Measurements from ENCODE around the gene P3H2. TPM values are rescaled to one million over a fixed set of nuclear protein-coding genes. Genes with fewer than 3 reads are reported as not detected.

P3H2 gene
- total and polyA plus RNA-seq, 9 of the 15 experiments (the other 6 are each of a cell fraction or from before 2014, with no cell fraction given) = 0.04 to 0.26 (median 0.22) TPM; not detected in 6

GRCh38 chr3:190077395-190078045 lies 43.2 kb downstream of the P3H2 start:
- no peak overlapping the region for H3K27ac ChIP-seq (ENCODE audit: extremely low read depth, low read depth, low read length)
- no peaks in the 10 kb centered on the region for H3K9me1 ChIP-seq (ENCODE audit: control insufficient read depth, insufficient read depth, low read length)
- 10% methylated on average over 1 of the region's 1 CpG for whole genome bisulfite sequencing (ENCODE audit: insufficient coverage, low coverage, missing lambda C conversion rate)
- H3K9ac ChIP-seq (ENCODE audit: insufficient read depth in 1 of 2, low read depth in 2 of 2, low read length in 2 of 2) = no peak overlapping the region
- FAIRE-seq (no peak), DNase-seq (ENCODE audit: extremely low read depth in 1 of 4, low spot score in 3 of 4) (no peak), ATAC-seq (no peak)
- no peak overlapping the region for H3K4me3 ChIP-seq
- ChIA-PET CTCF (ENCODE audit: low intra/inter-chr PET ratio) (no interaction called here), POLR2A (interaction anchor here (0.6 to 1.0 kb wide), 2 partner anchors 9 to 53 kb away, joined by 3 read pairs; no protein-coding TSS in a partner anchor)
- no peaks in the 10 kb centered on the region for H4K20me1 ChIP-seq (replicated peaks; ENCODE audit: control insufficient read depth, insufficient read depth, low read length)
- no peak overlapping the region for H3K4me2 ChIP-seq (ENCODE audit: insufficient read depth, low read length)
- H2AFZ ChIP-seq (ENCODE audit: low read depth, low read length) = no peak overlapping the region
- no peaks in the 10 kb centered on the region for H3K79me2 ChIP-seq (ENCODE audit: control insufficient read depth, insufficient read depth, low read length)
- BruUV-seq (replicated peaks) = no TSS peak
- H3K9me3 ChIP-seq (replicated peaks; ENCODE audit: control insufficient read depth, insufficient read depth, low read depth, low read length) = no peaks in the 10 kb centered on the region
- no peaks in the 10 kb centered on the region for H3K36me3 ChIP-seq (ENCODE audit: control insufficient read depth, insufficient read depth, low read length)
- in situ Hi-C loops (cut with MboI) (no loop called here), intact Hi-C loops (cut with micrococcal nuclease) (no loop called here)
- H3K4me1 ChIP-seq (replicated peaks in 1 of 2; ENCODE audit: control insufficient read depth in 2 of 2, insufficient read depth in 2 of 2, low read length in 2 of 2) = no peaks in the 10 kb centered on the region
- no peaks in the 10 kb centered on the region for H3K27me3 ChIP-seq (ENCODE audit: control insufficient read depth in 2 of 2, insufficient read depth in 2 of 2, low read length in 2 of 2)
- no peak for TF ChIP-seq PHF8 (IDR thresholded peaks at IDR 0.05; ENCODE audit: borderline replicate concordance, low read length)
- TF ChIP-seq SRSF1 (IDR thresholded peaks at IDR 0.05; ENCODE audit: low read depth, low read length) = no peak
- no peak for TF ChIP-seq SETDB1 (IDR thresholded peaks at IDR 0.05; ENCODE audit: low read length)
- no peak for TF ChIP-seq ZNF384 (IDR thresholded peaks at IDR 0.05; ENCODE audit: low read depth, low read length)
- no peak for TF ChIP-seq ELF2 (CRISPR knock-in tag; IDR thresholded peaks at IDR 0.05)
- no peak for TF ChIP-seq ZNF589 (CRISPR knock-in tag; IDR thresholded peaks at IDR 0.05; ENCODE audit: low read depth)
- TF ChIP-seq SNIP1 (IDR thresholded peaks at IDR 0.05; ENCODE audit: low read depth) = no peak
- TF ChIP-seq, protein P1, sequence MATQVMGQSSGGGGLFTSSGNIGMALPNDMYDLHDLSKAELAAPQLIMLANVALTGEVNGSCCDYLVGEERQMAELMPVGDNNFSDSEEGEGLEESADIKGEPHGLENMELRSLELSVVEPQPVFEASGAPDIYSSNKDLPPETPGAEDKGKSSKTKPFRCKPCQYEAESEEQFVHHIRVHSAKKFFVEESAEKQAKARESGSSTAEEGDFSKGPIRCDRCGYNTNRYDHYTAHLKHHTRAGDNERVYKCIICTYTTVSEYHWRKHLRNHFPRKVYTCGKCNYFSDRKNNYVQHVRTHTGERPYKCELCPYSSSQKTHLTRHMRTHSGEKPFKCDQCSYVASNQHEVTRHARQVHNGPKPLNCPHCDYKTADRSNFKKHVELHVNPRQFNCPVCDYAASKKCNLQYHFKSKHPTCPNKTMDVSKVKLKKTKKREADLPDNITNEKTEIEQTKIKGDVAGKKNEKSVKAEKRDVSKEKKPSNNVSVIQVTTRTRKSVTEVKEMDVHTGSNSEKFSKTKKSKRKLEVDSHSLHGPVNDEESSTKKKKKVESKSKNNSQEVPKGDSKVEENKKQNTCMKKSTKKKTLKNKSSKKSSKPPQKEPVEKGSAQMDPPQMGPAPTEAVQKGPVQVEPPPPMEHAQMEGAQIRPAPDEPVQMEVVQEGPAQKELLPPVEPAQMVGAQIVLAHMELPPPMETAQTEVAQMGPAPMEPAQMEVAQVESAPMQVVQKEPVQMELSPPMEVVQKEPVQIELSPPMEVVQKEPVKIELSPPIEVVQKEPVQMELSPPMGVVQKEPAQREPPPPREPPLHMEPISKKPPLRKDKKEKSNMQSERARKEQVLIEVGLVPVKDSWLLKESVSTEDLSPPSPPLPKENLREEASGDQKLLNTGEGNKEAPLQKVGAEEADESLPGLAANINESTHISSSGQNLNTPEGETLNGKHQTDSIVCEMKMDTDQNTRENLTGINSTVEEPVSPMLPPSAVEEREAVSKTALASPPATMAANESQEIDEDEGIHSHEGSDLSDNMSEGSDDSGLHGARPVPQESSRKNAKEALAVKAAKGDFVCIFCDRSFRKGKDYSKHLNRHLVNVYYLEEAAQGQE (IDR thresholded peaks at IDR 0.05; ENCODE audit: borderline replicate concordance) = no peak
- TF ChIP-seq, protein P1 (CRISPR knock-in tag; IDR thresholded peaks at IDR 0.05; ENCODE audit: low read depth) = no peak
- no peak for TF ChIP-seq SUPT5H (IDR thresholded peaks at IDR 0.05)
- no peak for TF ChIP-seq TSC22D4 (tag; IDR thresholded peaks at IDR 0.05)
- TF ChIP-seq ZNF274 (IDR thresholded peaks at IDR 0.05; ENCODE audit: borderline replicate concordance, low read depth, low read length) = no peak
- TF ChIP-seq POLR3A (IDR thresholded peaks at IDR 0.05; ENCODE audit: borderline replicate concordance, extremely low read depth, insufficient read depth, insufficient read length) = no peak
- no peak for TF ChIP-seq TOE1 (IDR thresholded peaks at IDR 0.05; ENCODE audit: borderline replicate concordance)
- TF ChIP-seq TOE1 (CRISPR knock-in tag; IDR thresholded peaks at IDR 0.05; ENCODE audit: borderline replicate concordance, low read depth) = no peak
- TF ChIP-seq MAFF (IDR thresholded peaks at IDR 0.05; ENCODE audit: low read length) = no peak
- no peak for TF ChIP-seq ZNF174 (CRISPR knock-in tag; IDR thresholded peaks at IDR 0.05)
